Natural killer cell treated with Interleukin-12 subunit alpha and Interleukin-12 subunit beta and Interleukin-15 and Interleukin-18, amount 100 ng/mL, for 72 hours (primary cell): Measurements from ENCODE around the gene STYXL1. TPM values are rescaled to one million over a fixed set of nuclear protein-coding genes. Genes with fewer than 3 reads are reported as not detected.

ENCODE experiments used
- ATAC-seq, 2 donors: fragments of 150-1000 bp; cut with Tn5 transposase in 1 of 2; sonication (Bioruptor Pico), chemical (Tn5 transposase) in 1 of 2; 2 replicates each; pipeline ENCODE4 v1.10.0; 2021
- DNase-seq: peaks from one replicate; pipeline ENCODE4 v3.0.0; 2022; ENCODE audit warnings: low spot score
- H3K27ac Mint-ChIP-seq, 2 donors: 1 replicate in 1 of 2; 2 replicates in 1 of 2; pipeline ENCODE4 v1.8.0; 2022; ENCODE audit warnings: mixed read lengths in 2 of 2, mild to moderate bottlenecking in 1 of 2, moderate library complexity in 1 of 2
- H3K27me3 Mint-ChIP-seq, 2 donors: 1 replicate in 1 of 2; 2 replicates in 1 of 2; pipeline ENCODE4 v1.8.0; 2022; ENCODE audit warnings: mixed read lengths in 2 of 2
- H3K36me3 Mint-ChIP-seq: one replicate; pipeline ENCODE4 v1.8.0; 2022; ENCODE audit warnings: mixed read lengths
- H3K4me1 Mint-ChIP-seq, 2 donors: 1 replicate in 1 of 2; 2 replicates in 1 of 2; pipeline ENCODE4 v1.8.0; 2022; ENCODE audit warnings: low read depth in 2 of 2, mixed read lengths in 2 of 2, mild to moderate bottlenecking in 1 of 2
- H3K4me3 Mint-ChIP-seq: one replicate; pipeline ENCODE4 v1.8.0; 2022; ENCODE audit warnings: mixed read lengths
- H3K9me3 Mint-ChIP-seq: 2 replicates; pipeline ENCODE4 v1.8.0; 2022; ENCODE audit warnings: mixed read lengths
- total RNA-seq, 2 donors: library from RNA; stranded (reverse); gene quantifications; one replicate each; pipeline ENCODE4 v1.2.3, GENCODE V29; 2022

Gene STYXL1
- total RNA-seq, 2 donors from 2014 or later, result 36.6 to 56.4 TPM

- Mint-ChIP-seq H3K27ac (peak overlapping the region; percentile 47 to 74), H3K4me3 (no peak overlapping the region), H3K9me3 (no peaks in the 10 kb centered on the region), H3K36me3 (no peaks in the 10 kb centered on the region), H3K4me1 (peaks cover 16 to 39% of the 10 kb centered on the region in 2 donors), H3K27me3 (no peaks in the 10 kb centered on the region)
- ATAC-seq, result no peak
- no peak for DNase-seq
Observed at GRCh38 chr7:75987805-75988567, 59.8 kb downstream of the STYXL1 start.

- no peak for ATAC-seq
- Mint-ChIP-seq H3K4me1 (peaks cover 16 to 36% of the 10 kb centered on the region in 2 donors), H3K9me3 (no peaks in the 10 kb centered on the region), H3K4me3 (no peak overlapping the region), H3K27ac (peak overlapping the region; percentile 47 to 74), H3K36me3 (no peaks in the 10 kb centered on the region), H3K27me3 (no peaks in the 10 kb centered on the region)
- DNase-seq, result no peak
Observed at GRCh38 chr7:75987026-75987804, 60.6 kb downstream of the STYXL1 start.

- Mint-ChIP-seq H3K9me3 (no peaks in the 10 kb centered on the region), H3K4me1 (peaks cover 16 to 31% of the 10 kb centered on the region in 2 donors), H3K27me3 (no peaks in the 10 kb centered on the region), H3K27ac (peak overlapping the region; percentile 47 to 74), H3K36me3 (no peaks in the 10 kb centered on the region), H3K4me3 (no peak overlapping the region)
- ATAC-seq, result no peak
- no peak for DNase-seq
Observed at GRCh38 chr7:75986147-75986781, 61.5 kb downstream of the STYXL1 start.

GRCh38 chr7:75985518-75986146, 62.2 kb downstream of the STYXL1 start:
- H3K4me3 Mint-ChIP-seq, result no peak overlapping the region
- H3K36me3 Mint-ChIP-seq, result no peaks in the 10 kb centered on the region
- H3K27me3 Mint-ChIP-seq, result no peaks in the 10 kb centered on the region
- no peak overlapping the region for H3K27ac Mint-ChIP-seq
- no peak for ATAC-seq
- no peaks in the 10 kb centered on the region for H3K9me3 Mint-ChIP-seq
- DNase-seq, result no peak
- H3K4me1 Mint-ChIP-seq, result peaks cover 11 to 26% of the 10 kb centered on the region in 2 donors

GRCh38 chr7:75985009-75985517, 62.7 kb downstream of the STYXL1 start:
- Mint-ChIP-seq H3K36me3 (no peaks in the 10 kb centered on the region), H3K27ac (no peak overlapping the region), H3K4me1 (peaks cover 7 to 21% of the 10 kb centered on the region in 2 donors), H3K27me3 (no peaks in the 10 kb centered on the region), H3K9me3 (no peaks in the 10 kb centered on the region), H3K4me3 (no peak overlapping the region)
- ATAC-seq (no peak), DNase-seq (no peak)

DNA sequence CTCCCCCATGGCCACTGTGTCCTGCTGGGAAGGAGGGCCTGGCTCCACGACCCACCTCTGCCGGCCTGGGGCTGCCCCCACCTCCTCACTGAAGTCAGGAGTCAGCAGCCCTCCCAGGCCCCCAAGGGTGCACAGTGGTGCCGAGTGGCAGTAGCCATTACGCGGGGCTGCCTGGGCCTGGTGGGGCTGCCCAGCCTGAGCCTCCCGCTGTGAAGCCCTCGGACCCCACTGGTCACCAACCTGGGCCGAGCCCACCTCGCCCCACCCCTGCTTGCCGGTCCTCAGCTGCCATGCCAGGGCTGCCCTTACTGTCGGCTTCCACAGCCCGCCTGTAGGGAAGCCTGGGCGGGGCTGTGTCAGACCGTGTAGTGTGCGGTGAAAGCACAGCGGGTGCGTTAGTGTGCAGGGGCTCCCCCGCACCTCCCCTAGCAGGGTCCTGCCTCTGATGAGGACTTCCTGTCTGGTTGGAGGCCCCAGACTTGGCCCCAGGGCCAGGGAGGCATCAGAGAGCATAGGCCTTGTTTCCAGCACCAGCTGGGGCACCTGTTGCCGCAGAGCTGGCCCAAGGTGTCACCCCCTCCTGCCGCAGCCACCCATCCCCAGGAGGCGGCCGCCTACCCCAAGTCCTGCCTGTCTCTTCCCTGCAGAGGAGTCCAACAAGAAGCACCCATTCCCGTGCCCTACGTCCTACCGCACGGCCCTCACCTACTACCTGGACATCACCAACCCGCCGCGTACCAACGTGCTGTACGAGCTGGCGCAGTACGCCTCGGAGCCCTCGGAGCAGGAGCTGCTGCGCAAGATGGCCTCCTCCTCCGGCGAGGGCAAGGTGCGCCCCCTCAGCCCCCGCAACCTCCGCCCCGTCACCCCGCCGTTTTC, 63.4 kb downstream of the STYXL1 start:
- ATAC-seq (no peak), DNase-seq (no peak)
- Mint-ChIP-seq H3K27ac (no peak overlapping the region), H3K36me3 (no peaks in the 10 kb centered on the region), H3K9me3 (no peaks in the 10 kb centered on the region), H3K27me3 (no peaks in the 10 kb centered on the region), H3K4me1 (peaks cover 0 to 15% of the 10 kb centered on the region in 2 donors), H3K4me3 (no peak overlapping the region)

- ATAC-seq, result no peak
- Mint-ChIP-seq H3K27ac (no peak overlapping the region), H3K36me3 (no peaks in the 10 kb centered on the region), H3K4me3 (no peak overlapping the region), H3K9me3 (no peaks in the 10 kb centered on the region), H3K4me1 (peaks cover 0 to 13% of the 10 kb centered on the region in 2 donors), H3K27me3 (no peaks in the 10 kb centered on the region)
- DNase-seq, result no peak
Observed at GRCh38 chr7:75983471-75984129, 64.2 kb downstream of the STYXL1 start.

GRCh38 chr7:75982306-75983064, 65.3 kb downstream of the STYXL1 start:
- DNase-seq (no peak), ATAC-seq (no peak)
- Mint-ChIP-seq H3K27ac (no peak overlapping the region), H3K4me3 (no peak overlapping the region), H3K4me1 (peaks cover 0 to 8% of the 10 kb centered on the region in 2 donors), H3K9me3 (no peaks in the 10 kb centered on the region), H3K27me3 (no peaks in the 10 kb centered on the region), H3K36me3 (no peaks in the 10 kb centered on the region)

GRCh38 chr7:75981453-75982305, 66.1 kb downstream of the STYXL1 start:
- DNase-seq (no peak), ATAC-seq (no peak)
- no peak overlapping the region for H3K4me3 Mint-ChIP-seq
- H3K9me3 Mint-ChIP-seq, result no peaks in the 10 kb centered on the region
- H3K27ac Mint-ChIP-seq, result no peak overlapping the region
- H3K4me1 Mint-ChIP-seq, result peaks cover 0 to under 1% of the 10 kb centered on the region in 2 donors
- no peaks in the 10 kb centered on the region for H3K36me3 Mint-ChIP-seq
- no peaks in the 10 kb centered on the region for H3K27me3 Mint-ChIP-seq

GRCh38 chr7:75981203-75981452, 66.7 kb downstream of the STYXL1 start:
- DNase-seq, result no peak
- no peak for ATAC-seq
- Mint-ChIP-seq H3K27me3 (no peaks in the 10 kb centered on the region), H3K36me3 (no peaks in the 10 kb centered on the region), H3K4me3 (no peak overlapping the region), H3K9me3 (no peaks in the 10 kb centered on the region), H3K27ac (no peak overlapping the region), H3K4me1 (no peaks in the 10 kb centered on the region)

DNA sequence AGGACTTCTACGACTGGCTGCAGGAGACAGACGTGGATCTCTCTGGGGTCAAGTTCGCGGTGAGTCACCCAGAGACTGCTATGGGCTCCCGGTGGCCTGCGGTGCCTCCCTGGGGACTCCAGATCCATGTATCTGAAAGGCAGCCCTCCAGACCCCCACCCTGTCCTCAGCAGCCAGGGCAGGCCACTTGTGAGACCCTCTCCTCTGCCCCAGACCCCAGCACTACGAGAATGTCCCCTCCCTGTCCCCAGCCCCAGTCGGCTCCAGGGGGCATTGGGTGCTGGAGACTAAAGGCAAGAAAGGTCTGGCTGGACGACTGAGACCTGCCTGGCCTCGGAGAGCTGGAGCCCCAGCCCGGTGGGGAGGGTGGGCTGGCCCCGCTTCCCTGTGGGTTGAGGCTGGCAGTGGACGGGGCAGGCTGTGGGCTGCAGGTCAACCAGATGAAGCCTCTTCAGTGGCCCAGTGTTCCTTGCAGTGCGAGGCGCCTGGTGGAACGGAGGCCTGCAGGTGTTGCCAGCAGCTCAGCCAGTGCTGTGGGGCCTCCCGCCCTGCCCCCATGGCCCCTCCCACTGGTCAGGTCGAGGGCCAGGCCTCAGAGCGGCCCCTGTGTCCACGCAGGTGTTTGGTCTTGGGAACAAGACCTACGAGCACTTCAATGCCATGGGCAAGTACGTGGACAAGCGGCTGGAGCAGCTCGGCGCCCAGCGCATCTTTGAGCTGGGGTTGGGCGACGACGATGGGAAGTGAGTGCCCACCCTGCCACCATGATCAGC, 67.2 kb downstream of the STYXL1 start:
- ATAC-seq (no peak), DNase-seq (no peak)
- Mint-ChIP-seq H3K4me3 (no peak overlapping the region), H3K36me3 (no peaks in the 10 kb centered on the region), H3K27me3 (no peaks in the 10 kb centered on the region), H3K9me3 (no peaks in the 10 kb centered on the region), H3K4me1 (no peaks in the 10 kb centered on the region), H3K27ac (peak overlapping the region in 1 of 2 donors; percentile 25)
